Body of pancreas (tissue), 4 donors: Measurements from ENCODE around the gene HOXC11.

Experiments used
- POLR2A ChIP-seq, 3 donors: fragments of 450-650 bp; IDR thresholded peaks; one replicate each; pipeline ENCODE4 v1.6.1; 2016; ENCODE audit warnings: antibody characterized with exemption in 3 of 3, mild to moderate bottlenecking in 2 of 3
- TF ChIP-seq, protein P1 (sequence below), 7 experiments: fragments of 450-650 bp in 4 of 7; fragments of 200-600 bp in 3 of 7; sonication (generic) in 3 of 7; IDR thresholded peaks; one replicate each; pipeline ENCODE4 v1.5.1; 2016 to 2019; ENCODE audit warnings: antibody characterized with exemption in 7 of 7

DNA sequence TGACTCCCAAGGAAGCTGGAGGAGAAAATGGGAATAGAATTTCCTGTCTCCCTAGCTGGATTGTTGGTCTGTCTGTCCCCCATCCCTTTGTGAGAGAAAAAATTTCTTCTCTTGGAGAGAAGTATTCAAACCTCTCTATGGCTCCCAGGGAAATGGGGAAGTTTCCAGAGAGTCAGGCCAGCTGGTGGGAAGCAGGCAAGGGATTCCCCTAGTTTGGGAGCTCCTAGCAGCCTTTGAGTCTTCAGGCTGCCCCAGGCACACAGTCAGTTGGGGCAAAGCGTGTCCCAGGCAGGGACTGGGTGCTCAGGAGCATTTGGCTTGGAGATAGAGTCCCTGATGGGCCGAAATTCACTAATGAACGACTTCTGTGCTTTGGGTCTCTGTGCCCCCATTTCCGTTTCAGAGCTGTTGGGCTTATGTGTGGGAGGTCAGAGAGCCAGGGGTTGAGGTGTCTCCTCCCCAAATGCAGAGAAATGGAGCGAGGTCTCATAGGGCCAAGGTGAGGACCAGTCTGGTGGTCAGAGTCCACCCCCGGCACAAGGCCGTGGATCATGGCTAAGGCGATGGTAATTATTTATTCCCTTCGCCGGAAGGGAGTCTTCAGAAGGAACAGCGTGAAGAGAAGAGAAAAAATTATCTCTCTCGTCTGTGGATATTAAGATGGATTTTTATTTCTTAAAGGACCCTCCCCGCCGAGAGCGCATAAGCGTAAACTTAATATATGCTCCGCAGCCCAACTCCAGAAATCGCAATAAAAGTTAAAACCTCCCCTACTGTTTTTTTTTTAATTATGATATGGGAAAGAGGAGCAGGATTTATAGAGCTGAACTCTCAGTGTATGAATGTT lies 20.5 kb downstream of the HOXC11 start:
- no peak for TF ChIP-seq POLR2A (IDR thresholded peaks at IDR 0.05)
- TF ChIP-seq, protein P1, sequence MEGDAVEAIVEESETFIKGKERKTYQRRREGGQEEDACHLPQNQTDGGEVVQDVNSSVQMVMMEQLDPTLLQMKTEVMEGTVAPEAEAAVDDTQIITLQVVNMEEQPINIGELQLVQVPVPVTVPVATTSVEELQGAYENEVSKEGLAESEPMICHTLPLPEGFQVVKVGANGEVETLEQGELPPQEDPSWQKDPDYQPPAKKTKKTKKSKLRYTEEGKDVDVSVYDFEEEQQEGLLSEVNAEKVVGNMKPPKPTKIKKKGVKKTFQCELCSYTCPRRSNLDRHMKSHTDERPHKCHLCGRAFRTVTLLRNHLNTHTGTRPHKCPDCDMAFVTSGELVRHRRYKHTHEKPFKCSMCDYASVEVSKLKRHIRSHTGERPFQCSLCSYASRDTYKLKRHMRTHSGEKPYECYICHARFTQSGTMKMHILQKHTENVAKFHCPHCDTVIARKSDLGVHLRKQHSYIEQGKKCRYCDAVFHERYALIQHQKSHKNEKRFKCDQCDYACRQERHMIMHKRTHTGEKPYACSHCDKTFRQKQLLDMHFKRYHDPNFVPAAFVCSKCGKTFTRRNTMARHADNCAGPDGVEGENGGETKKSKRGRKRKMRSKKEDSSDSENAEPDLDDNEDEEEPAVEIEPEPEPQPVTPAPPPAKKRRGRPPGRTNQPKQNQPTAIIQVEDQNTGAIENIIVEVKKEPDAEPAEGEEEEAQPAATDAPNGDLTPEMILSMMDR (IDR thresholded peaks at IDR 0.05) = no peak
